ENCODE results near the gene THBS1.

THBS1 gene

GRCh38 chr15:39588531-39589192, 7.8 kb downstream of the THBS1 start:
- H3K36me3 ChIP-seq (ENCODE audit: control insufficient read depth, insufficient read depth, low read length) = peaks cover 76% of the 10 kb centered on the region
- no peaks in the 10 kb centered on the region for H3K9me3 ChIP-seq (ENCODE audit: control insufficient read depth, insufficient read depth, low read length)
- no peaks in the 10 kb centered on the region for H3K4me1 ChIP-seq (ENCODE audit: control insufficient read depth, insufficient read depth, low read length)
- H3K27me3 ChIP-seq (ENCODE audit: control insufficient read depth, insufficient read depth, low read length) = no peaks in the 10 kb centered on the region
- WGBS (ENCODE audit: insufficient coverage, insufficient read length) = no CpG with 5 or more reads among the region's 13 CpGs
- H3K27ac ChIP-seq (ENCODE audit: low read length) = no peak overlapping the region
- no peak for DNase-seq (ENCODE audit: low read depth, low spot score)
- H3K4me3 ChIP-seq (ENCODE audit: low read length) = no peak overlapping the region

DNA sequence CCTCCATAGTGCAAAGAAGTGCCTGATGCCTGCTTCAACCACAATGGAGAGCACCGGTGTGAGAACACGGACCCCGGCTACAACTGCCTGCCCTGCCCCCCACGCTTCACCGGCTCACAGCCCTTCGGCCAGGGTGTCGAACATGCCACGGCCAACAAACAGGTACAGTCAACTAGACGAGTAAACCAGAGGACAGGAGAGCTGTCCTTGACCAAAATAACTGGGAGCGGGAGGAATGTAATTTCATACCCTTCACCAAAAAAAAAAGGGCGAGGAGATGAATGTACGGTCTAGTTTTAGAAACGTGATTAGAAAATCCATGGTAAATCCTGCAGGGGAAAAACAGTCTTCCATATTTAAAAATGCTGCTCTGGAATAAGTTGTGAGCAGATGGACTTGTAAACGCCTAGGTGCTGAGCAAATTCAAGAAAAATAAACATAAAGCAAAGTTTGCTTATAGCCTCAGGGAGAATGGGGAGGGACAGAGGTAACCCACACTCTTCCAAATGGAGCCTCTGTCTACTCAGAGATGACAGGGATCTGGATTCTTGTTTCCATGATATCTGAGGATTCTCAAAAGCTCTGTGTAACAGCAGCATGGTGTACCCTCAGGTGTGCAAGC, 8.4 kb downstream of the THBS1 start:
- no peaks in the 10 kb centered on the region for H3K27me3 ChIP-seq (ENCODE audit: control insufficient read depth, insufficient read depth, low read length)
- DNase-seq (ENCODE audit: low read depth, low spot score) = no peak
- no peak overlapping the region for H3K4me3 ChIP-seq (ENCODE audit: low read length)
- no peak overlapping the region for H3K27ac ChIP-seq (ENCODE audit: low read length)
- no CpG with 5 or more reads among the region's 14 CpGs for WGBS (ENCODE audit: insufficient coverage, insufficient read length)
- peaks cover 77% of the 10 kb centered on the region for H3K36me3 ChIP-seq (ENCODE audit: control insufficient read depth, insufficient read depth, low read length)
- H3K9me3 ChIP-seq (ENCODE audit: control insufficient read depth, insufficient read depth, low read length) = no peaks in the 10 kb centered on the region
- H3K4me1 ChIP-seq (ENCODE audit: control insufficient read depth, insufficient read depth, low read length) = no peaks in the 10 kb centered on the region

- Histone ChIP-seq H3K4me3 (ENCODE audit: low read length) (no peak overlapping the region), H3K27ac (ENCODE audit: low read length) (no peak overlapping the region), H3K9me3 (ENCODE audit: control insufficient read depth, insufficient read depth, low read length) (no peaks in the 10 kb centered on the region), H3K27me3 (ENCODE audit: control insufficient read depth, insufficient read depth, low read length) (no peaks in the 10 kb centered on the region), H3K36me3 (ENCODE audit: control insufficient read depth, insufficient read depth, low read length) (peaks cover 76% of the 10 kb centered on the region), H3K4me1 (ENCODE audit: control insufficient read depth, insufficient read depth, low read length) (no peaks in the 10 kb centered on the region)
- DNase-seq (ENCODE audit: low read depth, low spot score) = no peak
- no CpG with 5 or more reads among the region's 13 CpGs for WGBS (ENCODE audit: insufficient coverage, insufficient read length)
Measured at GRCh38 chr15:39589815-39590644, 9.2 kb downstream of the THBS1 start.

GRCh38 chr15:39591141-39591895, 10.4 kb downstream of the THBS1 start:
- no peaks in the 10 kb centered on the region for H3K27me3 ChIP-seq (ENCODE audit: control insufficient read depth, insufficient read depth, low read length)
- no peak overlapping the region for H3K4me3 ChIP-seq (ENCODE audit: low read length)
- no peak for DNase-seq (ENCODE audit: low read depth, low spot score)
- no peak overlapping the region for H3K27ac ChIP-seq (ENCODE audit: low read length)
- H3K4me1 ChIP-seq (ENCODE audit: control insufficient read depth, insufficient read depth, low read length) = no peaks in the 10 kb centered on the region
- H3K36me3 ChIP-seq (ENCODE audit: control insufficient read depth, insufficient read depth, low read length) = peaks cover 68% of the 10 kb centered on the region
- H3K9me3 ChIP-seq (ENCODE audit: control insufficient read depth, insufficient read depth, low read length) = no peaks in the 10 kb centered on the region
- no CpG with 5 or more reads among the region's 11 CpGs for WGBS (ENCODE audit: insufficient coverage, insufficient read length)

- DNase-seq (ENCODE audit: low read depth, low spot score) = no peak
- Histone ChIP-seq H3K4me1 (ENCODE audit: control insufficient read depth, insufficient read depth, low read length) (no peaks in the 10 kb centered on the region), H3K9me3 (ENCODE audit: control insufficient read depth, insufficient read depth, low read length) (no peaks in the 10 kb centered on the region), H3K4me3 (ENCODE audit: low read length) (no peak overlapping the region), H3K27me3 (ENCODE audit: control insufficient read depth, insufficient read depth, low read length) (no peaks in the 10 kb centered on the region), H3K36me3 (ENCODE audit: control insufficient read depth, insufficient read depth, low read length) (peaks cover 63% of the 10 kb centered on the region), H3K27ac (ENCODE audit: low read length) (no peak overlapping the region)
- WGBS (ENCODE audit: insufficient coverage, insufficient read length) = no CpG with 5 or more reads among the region's 2 CpGs
Measured at GRCh38 chr15:39591896-39592315, 11.0 kb downstream of the THBS1 start.

DNA sequence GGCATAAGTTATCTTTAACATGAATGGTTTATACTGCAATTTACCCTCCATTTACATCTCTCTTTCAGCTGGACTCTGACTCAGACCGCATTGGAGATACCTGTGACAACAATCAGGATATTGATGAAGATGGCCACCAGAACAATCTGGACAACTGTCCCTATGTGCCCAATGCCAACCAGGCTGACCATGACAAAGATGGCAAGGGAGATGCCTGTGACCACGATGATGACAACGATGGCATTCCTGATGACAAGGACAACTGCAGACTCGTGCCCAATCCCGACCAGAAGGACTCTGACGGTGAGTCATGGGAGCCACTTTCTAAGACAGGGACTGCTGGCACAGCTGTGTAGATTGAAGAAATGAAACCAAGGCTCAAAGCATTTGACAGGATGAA, 11.6 kb downstream of the THBS1 start:
- Histone ChIP-seq H3K36me3 (ENCODE audit: control insufficient read depth, insufficient read depth, low read length) (peaks cover 59% of the 10 kb centered on the region), H3K27me3 (ENCODE audit: control insufficient read depth, insufficient read depth, low read length) (no peaks in the 10 kb centered on the region), H3K9me3 (ENCODE audit: control insufficient read depth, insufficient read depth, low read length) (no peaks in the 10 kb centered on the region), H3K4me1 (ENCODE audit: control insufficient read depth, insufficient read depth, low read length) (no peaks in the 10 kb centered on the region), H3K27ac (ENCODE audit: low read length) (no peak overlapping the region), H3K4me3 (ENCODE audit: low read length) (no peak overlapping the region)
- WGBS (ENCODE audit: insufficient coverage, insufficient read length) = no CpG with 5 or more reads among the region's 6 CpGs
- DNase-seq (ENCODE audit: low read depth, low spot score) = no peak

DNA sequence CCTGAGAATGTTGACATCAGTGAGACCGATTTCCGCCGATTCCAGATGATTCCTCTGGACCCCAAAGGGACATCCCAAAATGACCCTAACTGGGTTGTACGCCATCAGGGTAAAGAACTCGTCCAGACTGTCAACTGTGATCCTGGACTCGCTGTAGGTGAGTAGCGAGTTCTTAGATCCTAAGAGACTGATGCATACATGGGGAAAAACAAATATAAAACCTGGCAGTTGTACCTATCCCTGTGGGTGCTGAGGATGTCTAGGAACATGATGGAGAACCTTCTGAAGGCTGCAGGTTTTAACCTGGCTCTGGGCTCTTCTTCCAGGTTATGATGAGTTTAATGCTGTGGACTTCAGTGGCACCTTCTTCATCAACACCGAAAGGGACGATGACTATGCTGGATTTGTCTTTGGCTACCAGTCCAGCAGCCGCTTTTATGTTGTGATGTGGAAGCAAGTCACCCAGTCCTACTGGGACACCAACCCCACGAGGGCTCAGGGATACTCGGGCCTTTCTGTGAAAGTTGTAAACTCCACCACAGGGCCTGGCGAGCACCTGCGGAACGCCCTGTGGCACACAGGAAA, 12.3 kb downstream of the THBS1 start:
- no CpG with 5 or more reads among the region's 15 CpGs for WGBS (ENCODE audit: insufficient coverage, insufficient read length)
- no peaks in the 10 kb centered on the region for H3K4me1 ChIP-seq (ENCODE audit: control insufficient read depth, insufficient read depth, low read length)
- H3K4me3 ChIP-seq (ENCODE audit: low read length) = no peak overlapping the region
- peaks cover 54% of the 10 kb centered on the region for H3K36me3 ChIP-seq (ENCODE audit: control insufficient read depth, insufficient read depth, low read length)
- H3K27me3 ChIP-seq (ENCODE audit: control insufficient read depth, insufficient read depth, low read length) = no peaks in the 10 kb centered on the region
- H3K9me3 ChIP-seq (ENCODE audit: control insufficient read depth, insufficient read depth, low read length) = no peaks in the 10 kb centered on the region
- no peak overlapping the region for H3K27ac ChIP-seq (ENCODE audit: low read length)
- no peak for DNase-seq (ENCODE audit: low read depth, low spot score)

DNA sequence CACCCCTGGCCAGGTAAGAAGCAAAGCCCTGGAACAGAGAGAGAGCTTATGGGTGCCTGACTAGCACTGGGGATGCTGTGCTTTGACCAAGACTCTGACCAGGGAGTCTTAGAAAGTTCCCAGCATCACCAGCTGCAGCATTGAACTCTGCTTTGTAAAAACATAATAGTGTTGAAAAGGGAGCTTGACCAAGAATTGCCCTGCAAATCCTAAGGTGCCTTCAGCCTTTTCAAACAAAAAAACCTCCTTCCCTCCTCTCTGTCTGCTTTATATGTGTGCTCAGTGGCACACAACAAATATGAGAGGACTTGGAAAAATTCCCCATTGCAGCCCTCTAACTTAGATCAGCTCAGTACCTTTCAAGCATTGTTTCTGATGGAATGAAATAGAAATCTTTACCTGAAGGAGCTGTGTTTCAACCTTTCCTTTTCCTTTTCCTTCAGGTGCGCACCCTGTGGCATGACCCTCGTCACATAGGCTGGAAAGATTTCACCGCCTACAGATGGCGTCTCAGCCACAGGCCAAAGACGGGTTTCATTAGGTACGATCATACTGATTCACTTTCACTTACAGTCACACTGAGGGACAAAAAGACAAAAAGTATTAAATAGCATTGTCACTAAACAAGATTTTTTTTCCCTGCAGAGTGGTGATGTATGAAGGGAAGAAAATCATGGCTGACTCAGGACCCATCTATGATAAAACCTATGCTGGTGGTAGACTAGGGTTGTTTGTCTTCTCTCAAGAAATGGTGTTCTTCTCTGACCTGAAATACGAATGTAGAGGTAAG, 13.0 kb downstream of the THBS1 start:
- Histone ChIP-seq H3K27me3 (ENCODE audit: control insufficient read depth, insufficient read depth, low read length) (no peaks in the 10 kb centered on the region), H3K27ac (ENCODE audit: low read length) (no peak overlapping the region), H3K9me3 (ENCODE audit: control insufficient read depth, insufficient read depth, low read length) (no peaks in the 10 kb centered on the region), H3K4me1 (ENCODE audit: control insufficient read depth, insufficient read depth, low read length) (no peaks in the 10 kb centered on the region), H3K4me3 (ENCODE audit: low read length) (no peak overlapping the region), H3K36me3 (ENCODE audit: control insufficient read depth, insufficient read depth, low read length) (peaks cover 47% of the 10 kb centered on the region; the same call in 1 of the 2 replicates)
- WGBS (ENCODE audit: insufficient coverage, insufficient read length) = no CpG with 5 or more reads among the region's 7 CpGs
- no peak for DNase-seq (ENCODE audit: low read depth, low spot score)

DNA sequence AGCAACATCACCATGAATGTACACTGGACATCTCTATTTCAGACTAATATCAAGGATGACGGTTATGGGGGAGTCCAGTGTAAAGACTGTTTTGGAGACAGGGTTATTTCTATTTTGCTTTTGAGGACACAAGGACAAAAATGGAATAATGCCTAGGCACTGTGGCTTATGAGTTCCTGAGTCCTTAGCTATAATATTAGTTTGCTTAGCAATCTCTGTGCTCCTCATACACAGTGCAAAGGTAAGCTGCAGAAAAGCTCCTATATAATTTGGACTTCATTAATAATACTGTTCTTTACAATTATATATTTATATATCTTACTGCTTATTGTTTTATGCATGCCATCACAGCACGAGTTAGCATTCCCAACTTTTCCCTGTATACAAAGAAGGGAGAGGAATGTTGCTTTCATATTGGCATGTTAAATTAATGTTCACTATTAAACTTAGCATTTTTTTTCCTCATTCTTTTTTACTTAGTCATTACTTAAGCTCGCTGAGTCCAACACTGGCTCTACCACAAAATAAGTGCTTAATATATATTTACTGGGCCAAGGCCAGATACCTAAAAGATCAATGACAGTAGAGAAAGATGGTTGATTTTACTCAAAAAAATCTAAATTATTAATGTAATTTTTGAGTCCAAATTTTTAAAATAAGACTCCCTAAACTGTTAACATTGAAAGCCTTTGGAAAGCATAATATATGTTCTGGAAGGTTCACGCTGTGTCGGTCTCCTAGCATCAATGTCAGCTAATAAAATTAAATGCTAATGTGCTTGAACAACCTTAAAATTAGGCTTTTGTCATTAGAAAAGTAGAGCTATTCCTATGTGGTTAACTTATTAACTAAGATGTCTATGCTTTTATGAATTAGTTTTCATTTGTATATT, 13.8 kb downstream of the THBS1 start:
- no peak overlapping the region for H3K4me3 ChIP-seq (ENCODE audit: low read length)
- H3K27ac ChIP-seq (ENCODE audit: low read length) = no peak overlapping the region
- WGBS (ENCODE audit: insufficient coverage, insufficient read length) = no CpG with 5 or more reads among the region's 5 CpGs
- no peak for DNase-seq (ENCODE audit: low read depth, low spot score)
- no peaks in the 10 kb centered on the region for H3K4me1 ChIP-seq (ENCODE audit: control insufficient read depth, insufficient read depth, low read length)
- H3K36me3 ChIP-seq (ENCODE audit: control insufficient read depth, insufficient read depth, low read length) = peaks cover 40% of the 10 kb centered on the region; the same call in 1 of the 2 replicates
- no peaks in the 10 kb centered on the region for H3K9me3 ChIP-seq (ENCODE audit: control insufficient read depth, insufficient read depth, low read length)
- no peaks in the 10 kb centered on the region for H3K27me3 ChIP-seq (ENCODE audit: control insufficient read depth, insufficient read depth, low read length)

Data from iPS DF 6.9 (cell line).